Activated CD4-positive, CD25-positive, alpha-beta regulatory T cell treated with anti-CD3 and anti-CD28 coated beads, Interleukin-2, amount 50 U/mL, for 24 hours (primary cell): ENCODE measurements around the gene LNP1.
A peak's percentile ranks its signal among the peaks of the same experiment; 100 is the strongest.

Experiments used
- ATAC-seq, 2 donors: fragments of 150-1000 bp; cut with Tn5 transposase; one replicate each; pipeline ENCODE4 v1.10.0; 2021; ENCODE audit warnings: mild to moderate bottlenecking in 1 of 2, moderate library complexity in 1 of 2

The LNP1 gene

GRCh38 chr3:100400419-100400779 is 940 bp upstream of the LNP1 start:
- peak; percentile 37 to 45 for ATAC-seq

- ATAC-seq: peak; percentile 12 to 21
Measured at GRCh38 chr3:100401674-100402041, 319 bp downstream of the LNP1 start.

GRCh38 chr3:100402256-100402655 is 917 bp downstream of the LNP1 start:
- no peak for ATAC-seq

GRCh38 chr3:100402891-100403290 is 1.6 kb downstream of the LNP1 start:
- no peak for ATAC-seq

GRCh38 chr3:100403362-100404249 is 2.3 kb downstream of the LNP1 start:
- ATAC-seq: no peak

- no peak for ATAC-seq
Measured at GRCh38 chr3:100404250-100404548, 2.9 kb downstream of the LNP1 start.

GRCh38 chr3:100407164-100407563 is 5.8 kb downstream of the LNP1 start:
- no peak for ATAC-seq

GRCh38 chr3:100407977-100408532 is 6.7 kb downstream of the LNP1 start:
- ATAC-seq: no peak

- ATAC-seq: no peak
Measured at GRCh38 chr3:100411091-100411982, 10.0 kb downstream of the LNP1 start.

GRCh38 chr3:100412912-100413590 is 11.7 kb downstream of the LNP1 start:
- no peak for ATAC-seq

GRCh38 chr3:100413613-100414012 is 12.3 kb downstream of the LNP1 start:
- no peak for ATAC-seq

- ATAC-seq: no peak
Measured at GRCh38 chr3:100416176-100416575, 14.8 kb downstream of the LNP1 start.

- no peak for ATAC-seq
Measured at GRCh38 chr3:100416863-100417262, 15.5 kb downstream of the LNP1 start.

- ATAC-seq: no peak
Measured at GRCh38 chr3:100419406-100419805, 18.1 kb downstream of the LNP1 start.

- no peak for ATAC-seq
Measured at GRCh38 chr3:100420885-100421284, 19.5 kb downstream of the LNP1 start.

- ATAC-seq: no peak
Measured at GRCh38 chr3:100423611-100424010, 22.3 kb downstream of the LNP1 start.

GRCh38 chr3:100424261-100424660 is 22.9 kb downstream of the LNP1 start:
- no peak for ATAC-seq

- ATAC-seq: no peak
Measured at GRCh38 chr3:100425316-100425715, 24.0 kb downstream of the LNP1 start.

GRCh38 chr3:100426067-100426682 is 24.8 kb downstream of the LNP1 start:
- ATAC-seq: no peak

- ATAC-seq: no peak
Measured at GRCh38 chr3:100427699-100428098, 26.4 kb downstream of the LNP1 start.

- no peak for ATAC-seq
Measured at GRCh38 chr3:100429187-100429716, 27.9 kb downstream of the LNP1 start.

- ATAC-seq: no peak
Measured at GRCh38 chr3:100436951-100437350, 35.6 kb downstream of the LNP1 start.
